GM20000 (cell line): ENCODE data around the gene ZDHHC8.

ENCODE experiments used
- DNase-seq: peaks from one replicate; pipeline ENCODE4 v3.0.0; 2012; ENCODE audit warnings: low spot score
- TF ChIP-seq, protein P1 (sequence below): IDR thresholded peaks from 2 replicates; pipeline ENCODE4 v1.5.1; 2012; ENCODE audit warnings: mild to moderate bottlenecking, control low read depth; ENCODE audit errors: extremely low read depth, missing control alignments

The ZDHHC8 gene

DNA sequence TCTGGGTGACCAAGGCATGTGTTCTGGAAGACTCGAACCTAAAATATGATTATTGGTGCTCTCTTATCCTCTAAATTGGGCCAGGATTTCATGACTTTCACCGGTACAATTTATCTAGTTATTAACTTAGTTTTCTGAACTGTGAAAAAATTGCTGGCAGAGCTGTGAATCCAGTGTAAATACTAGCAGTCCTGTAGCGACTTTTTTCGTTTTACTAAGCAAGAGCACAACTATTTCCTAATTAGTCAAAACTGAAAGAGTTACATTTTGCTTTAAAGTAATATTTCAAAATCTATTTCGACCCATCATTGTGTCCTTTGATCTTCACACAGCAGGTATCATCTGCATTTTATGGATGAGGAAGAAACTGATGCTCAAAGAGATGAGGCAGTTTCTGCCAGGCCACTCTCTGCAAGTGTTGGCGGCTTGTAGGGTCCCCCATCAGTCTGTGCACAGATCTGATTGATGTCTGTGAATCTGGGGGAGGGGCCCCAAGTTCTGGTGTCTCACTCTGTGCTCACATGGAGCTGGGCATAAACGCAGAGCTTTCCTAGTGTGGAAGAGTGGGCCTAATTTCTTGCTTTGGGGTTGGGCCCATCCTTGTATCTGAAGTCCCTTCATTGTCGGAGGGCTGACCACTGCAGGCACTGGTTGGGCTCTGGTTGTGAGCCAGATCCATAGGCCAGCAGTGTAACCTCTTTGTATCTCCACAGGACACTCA lies 13.1 kb upstream of the ZDHHC8 start:
- TF ChIP-seq, protein P1, sequence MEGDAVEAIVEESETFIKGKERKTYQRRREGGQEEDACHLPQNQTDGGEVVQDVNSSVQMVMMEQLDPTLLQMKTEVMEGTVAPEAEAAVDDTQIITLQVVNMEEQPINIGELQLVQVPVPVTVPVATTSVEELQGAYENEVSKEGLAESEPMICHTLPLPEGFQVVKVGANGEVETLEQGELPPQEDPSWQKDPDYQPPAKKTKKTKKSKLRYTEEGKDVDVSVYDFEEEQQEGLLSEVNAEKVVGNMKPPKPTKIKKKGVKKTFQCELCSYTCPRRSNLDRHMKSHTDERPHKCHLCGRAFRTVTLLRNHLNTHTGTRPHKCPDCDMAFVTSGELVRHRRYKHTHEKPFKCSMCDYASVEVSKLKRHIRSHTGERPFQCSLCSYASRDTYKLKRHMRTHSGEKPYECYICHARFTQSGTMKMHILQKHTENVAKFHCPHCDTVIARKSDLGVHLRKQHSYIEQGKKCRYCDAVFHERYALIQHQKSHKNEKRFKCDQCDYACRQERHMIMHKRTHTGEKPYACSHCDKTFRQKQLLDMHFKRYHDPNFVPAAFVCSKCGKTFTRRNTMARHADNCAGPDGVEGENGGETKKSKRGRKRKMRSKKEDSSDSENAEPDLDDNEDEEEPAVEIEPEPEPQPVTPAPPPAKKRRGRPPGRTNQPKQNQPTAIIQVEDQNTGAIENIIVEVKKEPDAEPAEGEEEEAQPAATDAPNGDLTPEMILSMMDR = no peak
- no peak for DNase-seq

DNA sequence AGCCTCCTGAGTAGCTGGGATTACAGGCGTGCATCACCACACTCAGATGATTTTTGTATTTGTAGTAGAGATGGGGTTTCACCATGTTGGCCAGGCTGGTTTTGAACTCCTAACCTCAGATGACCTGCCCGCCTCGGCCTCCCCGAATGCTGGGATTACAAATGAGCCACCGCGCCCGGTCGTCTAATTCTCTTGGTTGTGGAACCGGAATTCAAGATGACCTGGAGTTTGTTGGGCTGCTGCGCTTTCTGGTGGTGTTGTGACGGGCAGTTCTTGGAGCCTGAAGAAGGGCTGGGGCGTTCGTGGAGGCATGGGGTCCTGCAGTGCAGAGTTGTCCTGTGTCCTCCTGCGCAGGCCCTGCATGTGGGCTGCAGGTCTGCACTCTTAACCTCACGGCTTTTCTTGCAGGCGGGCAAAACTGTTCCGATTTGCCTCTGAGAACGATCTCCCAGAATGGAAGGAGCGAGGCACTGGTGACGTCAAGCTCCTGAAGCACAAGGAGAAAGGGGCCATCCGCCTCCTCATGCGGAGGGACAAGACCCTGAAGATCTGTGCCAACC lies 9.7 kb upstream of the ZDHHC8 start:
- TF ChIP-seq, protein P1 = no peak
- DNase-seq = no peak

DNA sequence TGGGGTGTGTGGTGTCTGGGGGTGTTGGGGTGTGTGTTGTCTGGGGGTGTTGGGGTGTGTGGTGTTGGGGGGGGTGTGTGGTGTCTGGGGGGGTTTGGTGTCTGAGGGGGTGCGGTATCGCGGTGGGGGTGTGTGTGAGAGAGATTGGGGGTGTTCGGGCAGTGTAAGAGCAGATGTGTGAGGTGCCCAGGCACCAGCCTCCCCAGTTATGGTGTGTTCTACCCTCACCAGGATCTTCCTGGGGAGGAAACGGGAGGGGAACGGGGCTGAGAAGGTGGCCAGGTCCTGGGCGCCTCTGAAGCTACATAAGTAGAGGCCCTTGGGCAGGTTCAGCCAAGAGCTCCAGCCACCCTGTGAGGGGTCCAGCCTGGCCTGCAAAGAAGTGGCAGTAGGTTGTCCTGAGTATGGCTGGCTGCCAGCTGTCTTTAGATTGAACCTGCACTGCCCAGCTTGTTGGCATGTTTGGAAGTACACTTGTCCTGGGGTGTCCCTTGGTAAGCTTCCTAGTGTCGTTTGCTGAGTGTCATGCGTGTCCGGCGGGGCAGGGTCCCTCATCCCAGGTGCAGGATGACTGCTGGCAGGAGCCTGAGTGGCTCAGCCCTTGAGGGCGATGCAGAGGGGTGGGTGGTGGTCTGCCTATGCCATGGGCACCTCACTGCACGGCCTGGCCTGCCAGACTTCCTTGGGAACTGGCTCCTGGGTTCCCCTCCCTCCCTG lies 8.1 kb upstream of the ZDHHC8 start:
- DNase-seq = no peak
- TF ChIP-seq, protein P1 = no peak

DNA sequence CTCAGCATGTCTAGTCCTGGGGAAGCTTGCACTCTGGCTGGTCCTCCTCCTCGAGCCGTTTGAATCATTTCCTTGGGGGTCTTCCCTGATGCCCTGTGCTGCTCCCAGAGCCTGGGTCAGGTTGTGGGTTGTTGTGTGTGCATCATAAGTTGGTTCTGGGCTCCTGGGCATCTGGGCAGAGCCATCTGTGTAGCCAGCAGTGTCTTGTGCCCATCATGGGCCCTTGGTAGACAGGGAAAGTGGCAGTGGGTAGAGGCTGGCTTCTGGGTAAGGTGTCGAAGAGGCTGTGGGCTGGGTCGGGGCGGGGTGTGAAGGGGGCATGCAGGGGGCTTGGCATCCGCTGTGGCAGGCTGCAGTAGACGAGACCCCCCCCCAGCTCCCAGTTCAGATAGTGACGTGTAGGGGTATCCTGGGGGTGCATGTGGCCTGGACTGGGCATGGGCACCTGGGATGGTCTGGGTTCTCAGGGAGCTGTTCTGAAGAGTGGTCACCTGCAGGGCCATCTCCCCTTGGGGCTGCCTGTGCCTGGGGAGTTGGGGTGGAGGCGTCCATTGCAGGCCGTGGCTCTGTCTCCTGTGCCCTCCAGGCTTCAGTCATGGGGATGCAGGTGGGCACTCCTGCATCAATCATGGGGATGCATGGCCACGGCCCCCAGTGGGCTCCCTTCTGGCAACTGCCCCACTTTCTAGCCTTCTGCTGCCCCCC lies 7.4 kb upstream of the ZDHHC8 start:
- TF ChIP-seq, protein P1 = no peak
- no peak for DNase-seq

DNA sequence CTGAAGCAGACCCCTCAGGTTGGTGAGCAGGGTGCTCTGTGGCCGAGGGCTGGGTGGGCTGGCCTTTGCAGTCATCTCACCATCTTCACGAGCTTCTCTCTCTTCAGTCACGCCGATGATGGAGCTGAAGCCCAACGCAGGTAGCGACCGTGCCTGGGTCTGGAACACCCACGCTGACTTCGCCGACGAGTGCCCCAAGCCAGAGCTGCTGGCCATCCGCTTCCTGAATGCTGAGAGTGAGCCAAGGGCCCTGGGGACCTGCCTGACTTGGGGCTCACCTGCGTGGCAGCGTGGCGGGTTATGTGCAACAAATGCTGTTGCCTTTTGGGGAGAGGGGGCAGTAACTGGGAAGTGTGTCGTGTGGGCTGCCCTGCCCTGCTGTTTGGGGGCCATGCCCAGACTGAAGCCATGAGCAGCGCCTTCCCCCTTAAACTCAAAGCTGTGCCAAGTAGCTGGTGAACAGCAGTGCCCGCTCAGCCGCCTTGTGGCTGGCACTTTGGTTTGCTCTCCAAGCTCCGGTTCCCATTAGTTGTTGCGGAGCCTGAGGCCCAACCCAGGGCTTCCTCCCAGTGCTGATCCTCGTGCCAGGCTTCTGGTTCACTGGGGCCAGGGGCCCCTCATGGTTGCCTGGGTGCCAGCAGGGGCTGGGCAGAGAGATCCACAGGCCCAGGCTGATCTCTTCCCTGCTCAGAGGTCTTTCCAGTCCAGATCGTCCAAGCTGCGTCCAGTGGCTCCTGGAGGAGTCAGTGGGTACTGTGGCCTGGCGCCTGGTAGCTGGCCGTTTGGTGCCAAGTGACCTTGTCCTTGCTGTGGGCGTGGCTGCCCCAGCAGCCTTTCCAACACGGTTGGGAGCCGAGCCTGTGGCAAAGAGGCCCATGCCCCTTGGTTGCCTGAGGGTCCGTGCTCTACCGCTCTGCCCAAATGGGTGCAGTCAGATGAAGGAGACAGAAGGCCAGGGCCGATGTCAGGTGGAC lies 6.1 kb upstream of the ZDHHC8 start:
- TF ChIP-seq, protein P1 = no peak
- DNase-seq = no peak

DNA sequence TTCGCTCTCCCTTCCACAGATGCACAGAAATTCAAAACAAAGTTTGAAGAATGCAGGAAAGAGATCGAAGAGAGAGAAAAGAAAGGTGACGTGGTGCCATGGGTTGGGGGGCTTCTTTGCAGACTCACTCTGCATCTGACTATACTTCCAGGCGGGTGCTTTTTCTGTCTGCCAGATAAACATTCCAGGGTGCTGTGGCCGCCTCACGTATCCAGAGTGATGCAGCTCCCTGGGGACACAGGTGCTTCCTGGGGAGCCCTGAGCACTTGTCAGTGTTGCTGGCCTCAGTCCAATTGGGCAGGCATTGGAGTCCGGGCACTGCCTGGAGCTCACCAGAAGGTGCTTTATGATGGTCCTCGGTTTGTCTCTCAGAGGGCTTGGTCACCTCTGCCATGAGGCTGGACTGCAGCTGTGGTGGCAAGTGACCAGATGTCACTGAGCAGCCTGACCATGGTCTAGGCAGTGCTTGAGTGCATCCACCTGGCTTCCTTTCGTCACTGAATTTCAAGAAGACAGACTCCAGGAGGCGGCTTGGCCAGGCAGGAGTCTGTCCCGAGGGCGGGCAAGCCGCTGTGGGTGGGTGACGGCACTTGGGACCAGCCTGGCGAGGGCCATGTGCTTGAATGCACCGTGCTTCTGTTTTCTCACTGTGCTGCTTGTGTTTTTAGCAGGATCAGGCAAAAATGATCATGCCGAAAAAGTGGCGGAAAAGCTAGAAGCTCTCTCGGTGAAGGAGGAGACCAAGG lies 5.1 kb upstream of the ZDHHC8 start:
- TF ChIP-seq, protein P1 = no peak
- no peak for DNase-seq
